Transverse colon (tissue), 4 donors: Measurements from ENCODE around the gene SESN3.

Experiments
- CTCF ChIP-seq, 5 experiments: fragments of 200-600 bp in 3 of 5; fragments of 450-650 bp in 2 of 5; sonication (generic) in 3 of 5; IDR thresholded peaks; 1 replicate in 2 of 5; 2 replicates in 3 of 5; pipeline ENCODE4 v1.5.1; 2016 to 2017; ENCODE audit warnings: antibody characterized with exemption in 5 of 5, inconsistent platforms in 3 of 5, mild to moderate bottlenecking in 2 of 5, moderate library complexity in 1 of 5
- EP300 ChIP-seq: sonication (generic); formaldehyde crosslinking; IDR thresholded peaks from one replicate; pipeline ENCODE4 v1.6.1; 2017; ENCODE audit warnings: antibody characterized with exemption, low read depth
- POLR2A ChIP-seq: fragments of 450-650 bp; IDR thresholded peaks from one replicate; pipeline ENCODE4 v1.6.1; 2016; ENCODE audit warnings: antibody characterized with exemption, mild to moderate bottlenecking, moderate library complexity
- POLR2AphosphoS5 ChIP-seq, 3 donors: sonication (generic); formaldehyde crosslinking; IDR thresholded peaks; one replicate each; pipeline ENCODE4 v1.6.1; 2016; ENCODE audit warnings: antibody characterized with exemption in 3 of 3

- no peak for TF ChIP-seq CTCF (IDR thresholded peaks at IDR 0.05)
- TF ChIP-seq POLR2A: no peak
- TF ChIP-seq EP300: no peak
- peak; percentile 82 to 95 (median 95) for TF ChIP-seq POLR2AphosphoS5 (IDR thresholded peaks at IDR 0.05)
Observed at GRCh38 chr11:95147364-95147905, 83.6 kb downstream of the SESN3 start.
